ENCODE results near the gene KCNQ1.
A peak's percentile ranks its signal among the peaks of the same experiment; 100 is the strongest.

Gene KCNQ1

GRCh38 chr11:2760196-2760871 lies 315.5 kb downstream of the KCNQ1 start:
- no peak overlapping the region for H3K27ac ChIP-seq
- TF ChIP-seq, protein P1, sequence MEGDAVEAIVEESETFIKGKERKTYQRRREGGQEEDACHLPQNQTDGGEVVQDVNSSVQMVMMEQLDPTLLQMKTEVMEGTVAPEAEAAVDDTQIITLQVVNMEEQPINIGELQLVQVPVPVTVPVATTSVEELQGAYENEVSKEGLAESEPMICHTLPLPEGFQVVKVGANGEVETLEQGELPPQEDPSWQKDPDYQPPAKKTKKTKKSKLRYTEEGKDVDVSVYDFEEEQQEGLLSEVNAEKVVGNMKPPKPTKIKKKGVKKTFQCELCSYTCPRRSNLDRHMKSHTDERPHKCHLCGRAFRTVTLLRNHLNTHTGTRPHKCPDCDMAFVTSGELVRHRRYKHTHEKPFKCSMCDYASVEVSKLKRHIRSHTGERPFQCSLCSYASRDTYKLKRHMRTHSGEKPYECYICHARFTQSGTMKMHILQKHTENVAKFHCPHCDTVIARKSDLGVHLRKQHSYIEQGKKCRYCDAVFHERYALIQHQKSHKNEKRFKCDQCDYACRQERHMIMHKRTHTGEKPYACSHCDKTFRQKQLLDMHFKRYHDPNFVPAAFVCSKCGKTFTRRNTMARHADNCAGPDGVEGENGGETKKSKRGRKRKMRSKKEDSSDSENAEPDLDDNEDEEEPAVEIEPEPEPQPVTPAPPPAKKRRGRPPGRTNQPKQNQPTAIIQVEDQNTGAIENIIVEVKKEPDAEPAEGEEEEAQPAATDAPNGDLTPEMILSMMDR (conservative IDR thresholded peaks at IDR 0.05) = no peak

DNA sequence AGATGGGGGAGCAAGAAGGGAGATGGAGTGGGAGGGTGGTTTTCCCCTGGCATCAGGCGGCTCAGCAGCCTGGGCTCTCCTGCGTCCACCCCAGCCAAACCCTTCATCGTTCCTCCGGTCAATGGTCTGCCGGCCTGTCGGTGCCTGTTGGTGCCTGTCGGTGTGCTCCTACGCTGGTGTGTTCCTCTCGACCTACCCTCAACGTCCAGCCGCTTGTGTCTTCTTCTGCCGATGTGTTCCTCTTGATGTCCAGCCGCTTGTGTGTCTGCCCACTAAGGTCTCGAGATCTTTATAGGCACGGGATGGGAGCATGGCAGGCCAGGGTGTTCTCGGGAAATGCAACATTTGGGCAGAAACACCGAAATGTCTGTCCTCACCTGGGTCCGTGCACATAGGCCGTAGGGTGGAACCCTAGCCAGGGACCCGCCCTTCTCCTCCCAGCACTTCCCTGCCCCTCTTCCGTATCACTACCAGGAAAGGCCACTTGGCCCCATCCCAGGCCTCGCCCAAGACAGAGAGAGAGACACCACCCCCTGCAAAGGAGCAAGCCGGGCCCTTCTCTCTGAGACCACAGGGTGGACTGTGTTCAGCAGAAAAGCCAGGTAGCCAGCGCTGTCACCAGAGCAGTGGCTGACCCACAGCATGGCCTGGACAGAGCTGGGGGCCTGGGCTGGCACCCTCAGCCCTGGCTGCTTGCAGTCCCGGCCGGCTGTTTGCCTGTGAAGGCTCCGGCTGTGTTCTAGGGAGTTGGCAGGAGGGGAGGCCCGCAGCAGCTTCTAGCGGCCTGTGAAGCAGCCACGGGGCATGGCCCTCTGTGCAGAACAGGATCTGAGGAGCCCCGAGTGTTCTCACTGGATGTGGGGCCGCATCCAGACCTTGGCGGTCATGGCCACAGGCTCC lies 316.6 kb downstream of the KCNQ1 start:
- no peak overlapping the region for H3K27ac ChIP-seq
- TF ChIP-seq, protein P1 (conservative IDR thresholded peaks at IDR 0.05) = no peak

DNA sequence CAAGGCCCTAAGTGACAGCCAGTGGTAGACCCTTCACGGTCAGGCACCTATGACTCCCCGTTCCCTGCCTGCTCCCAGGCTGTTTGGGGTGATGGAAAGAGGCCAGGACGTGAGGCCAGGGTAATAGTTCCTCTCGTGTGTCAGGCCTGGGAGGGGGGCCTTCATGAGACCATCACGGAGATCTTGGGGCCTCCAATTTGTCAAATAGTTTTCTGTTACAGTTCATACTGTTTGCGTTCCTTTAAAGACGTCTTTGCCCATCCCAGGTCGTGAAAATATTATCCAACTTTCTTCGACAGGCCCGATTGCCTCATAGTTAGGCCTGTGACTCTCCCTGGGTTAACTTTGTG lies 317.2 kb downstream of the KCNQ1 start:
- no peak overlapping the region for H3K27ac ChIP-seq
- TF ChIP-seq, protein P1 (conservative IDR thresholded peaks at IDR 0.05) = no peak

- TF ChIP-seq, protein P1 (conservative IDR thresholded peaks at IDR 0.05) = no peak
- H3K27ac ChIP-seq = no peak overlapping the region
Measured at GRCh38 chr11:2762451-2762850, 317.6 kb downstream of the KCNQ1 start.

DNA sequence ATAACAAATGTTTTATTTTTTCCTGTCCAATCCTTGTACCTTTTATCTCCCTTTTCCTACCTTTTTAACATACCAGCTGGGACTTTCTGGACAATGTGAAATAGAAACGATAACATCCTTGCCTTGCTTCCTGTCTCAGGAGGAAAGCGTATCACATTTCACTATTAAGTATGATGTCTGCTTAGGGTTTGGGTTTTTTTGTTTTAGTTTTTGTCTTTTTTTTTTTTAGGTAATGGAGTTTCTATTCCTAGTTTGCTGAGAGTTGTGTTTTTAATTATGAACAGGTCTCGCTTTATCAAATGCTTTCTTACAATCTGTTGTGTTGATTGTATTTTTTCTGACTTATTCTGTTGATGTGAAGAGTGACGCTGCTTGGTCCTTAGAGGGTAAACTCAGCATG lies 319.2 kb downstream of the KCNQ1 start:
- TF ChIP-seq, protein P1 (conservative IDR thresholded peaks at IDR 0.05) = no peak
- peak overlapping the region; percentile 13; the same call in 1 of the 2 replicates for H3K27ac ChIP-seq

GRCh38 chr11:2765491-2765890 lies 320.7 kb downstream of the KCNQ1 start:
- H3K27ac ChIP-seq = no peak overlapping the region
- TF ChIP-seq, protein P1 (conservative IDR thresholded peaks at IDR 0.05) = no peak

DNA sequence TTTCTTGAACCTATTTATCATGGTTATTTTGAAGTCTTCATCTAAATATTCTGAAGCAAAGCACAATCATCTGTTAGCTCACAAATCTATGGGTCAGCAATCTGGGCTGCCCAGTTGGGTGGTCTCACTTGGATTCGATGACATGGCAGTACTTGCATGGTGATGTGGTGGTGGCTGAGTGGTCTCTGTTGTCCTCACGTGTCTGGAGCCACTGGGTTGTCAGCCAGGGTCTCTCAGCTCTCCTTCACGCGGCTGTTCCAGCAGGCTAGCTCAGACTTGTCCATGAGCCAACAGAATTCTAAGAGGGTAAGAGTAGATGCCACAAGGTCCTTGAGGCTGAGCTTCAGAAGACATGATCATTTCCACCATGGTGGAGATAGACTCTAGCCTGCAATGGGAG lies 321.4 kb downstream of the KCNQ1 start:
- TF ChIP-seq, protein P1 (conservative IDR thresholded peaks at IDR 0.05) = no peak
- no peak overlapping the region for H3K27ac ChIP-seq

All from VCaP (cell line).